Stimulated activated CD4-positive, alpha-beta T cell treated with anti-CD3 and anti-CD28 coated beads, Interleukin-1b, Interleukin-23, amount 100 ng/mL, for 4 hours (primary cell): Measurements from ENCODE around the gene MRPL24.
"Not testable (repeated sequence)": the region's sequence is repeated elsewhere in the genome, so short reads cannot be mapped to it uniquely, and the experiment has no call there.

Experiments
- DNase-seq, 2 donors: peaks; one replicate each; pipeline ENCODE4 v3.0.0-alpha.2; 2020; ENCODE audit warnings: low read depth in 2 of 2

The MRPL24 gene

GRCh38 chr1:156740741-156741480 is at the start of gene MRPL24:
Gene MRPL24, minus strand, starts transcription at chr1:156741088. Its CDS starts 2,384 bp downstream, at chr1:156738704.
- peak; percentile 91 to 93 for DNase-seq

GRCh38 chr1:156789621-156790318 is 48.9 kb upstream of the MRPL24 start:
- DNase-seq: no peak

- DNase-seq: no peak
Observed at GRCh38 chr1:156788136-156788535, 47.2 kb upstream of the MRPL24 start.

- DNase-seq: no peak
Observed at GRCh38 chr1:156786640-156787039, 45.8 kb upstream of the MRPL24 start.

- DNase-seq: no peak
Observed at GRCh38 chr1:156785458-156785857, 44.6 kb upstream of the MRPL24 start.

GRCh38 chr1:156781585-156782186 is 40.8 kb upstream of the MRPL24 start:
- no peak for DNase-seq

- no peak for DNase-seq
Observed at GRCh38 chr1:156777573-156777972, 36.7 kb upstream of the MRPL24 start.

GRCh38 chr1:156776942-156777341 is 36.1 kb upstream of the MRPL24 start:
- DNase-seq: no peak

- DNase-seq: no peak
Observed at GRCh38 chr1:156775799-156776198, 34.9 kb upstream of the MRPL24 start.

GRCh38 chr1:156773607-156774006 is 32.7 kb upstream of the MRPL24 start:
- no peak for DNase-seq

GRCh38 chr1:156772728-156773497 is 32.0 kb upstream of the MRPL24 start:
- no peak for DNase-seq

GRCh38 chr1:156772222-156772621 is 31.3 kb upstream of the MRPL24 start:
- DNase-seq: no peak

GRCh38 chr1:156768610-156769295 is 27.9 kb upstream of the MRPL24 start:
- DNase-seq: no peak

- DNase-seq: no peak
Observed at GRCh38 chr1:156767879-156768604, 27.2 kb upstream of the MRPL24 start.

- DNase-seq: peak; percentile 84 to 91
Observed at GRCh38 chr1:156767101-156767878, 26.4 kb upstream of the MRPL24 start, which contains the start of gene PRCC. Gene PRCC, plus strand, starts transcription at chr1:156767535. Its CDS starts 237 bp downstream, at chr1:156767772.

- DNase-seq: no peak
Observed at GRCh38 chr1:156766298-156767100, 25.6 kb upstream of the MRPL24 start.

GRCh38 chr1:156765666-156766065 is 24.8 kb upstream of the MRPL24 start:
- DNase-seq: no peak

- DNase-seq: not testable (repeated sequence)
Observed at GRCh38 chr1:156765136-156765535, 24.2 kb upstream of the MRPL24 start.

- DNase-seq: no peak
Observed at GRCh38 chr1:156760796-156761104, 19.9 kb upstream of the MRPL24 start.
